GM21529 (cell line): ENCODE measurements around the gene NTRK2.

Source experiments
- ATAC-seq: cut with Tn5 transposase; IDR thresholded peaks from one replicate; pipeline ENCODE4 v1.9.1; 2021; ENCODE audit not compliant: unreplicated experiment

NTRK2 gene

DNA sequence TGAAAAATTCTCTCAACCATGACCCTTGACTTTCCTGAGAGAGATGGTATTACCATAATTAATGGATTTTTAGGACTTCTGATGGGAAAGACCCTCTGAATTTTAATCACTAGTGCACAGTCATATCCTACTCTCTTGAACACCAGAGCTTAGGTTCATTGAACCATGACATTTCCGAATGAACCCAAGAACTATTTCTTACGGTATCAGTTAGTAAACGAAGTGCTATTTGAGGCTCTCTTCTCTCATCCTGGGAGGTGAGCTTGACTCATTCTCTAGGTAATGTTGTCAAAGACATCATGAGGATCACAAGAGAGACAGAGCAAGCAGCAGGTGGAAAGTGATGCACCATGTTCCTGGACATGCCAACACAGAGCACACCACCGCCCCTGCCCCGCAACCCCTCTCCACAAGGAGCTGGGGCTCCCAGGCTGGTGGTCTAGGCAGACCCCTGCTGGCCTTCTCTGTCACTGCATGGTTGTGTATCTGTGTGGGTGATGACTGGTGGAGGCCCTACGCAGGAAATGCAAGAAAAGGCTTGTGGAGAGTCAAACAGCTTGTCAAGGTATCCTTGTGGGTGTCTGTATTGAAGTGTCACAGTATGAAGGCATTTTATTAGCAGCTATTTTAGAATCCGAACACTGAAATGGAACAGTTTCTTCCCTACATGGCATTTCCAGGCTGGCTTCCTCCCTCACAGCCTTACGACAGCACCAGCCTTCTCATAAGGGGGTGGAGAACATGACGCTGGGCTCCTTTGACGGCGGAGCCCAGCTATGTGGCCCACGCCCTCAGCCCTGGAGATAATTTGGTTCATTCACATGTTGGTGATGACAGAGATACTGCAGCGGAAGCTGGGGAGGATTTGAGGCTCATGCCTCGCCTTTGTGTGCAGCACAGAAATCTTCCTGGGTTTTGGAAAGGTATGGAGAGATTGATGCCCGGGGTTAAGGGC is 297.6 kb downstream of the NTRK2 start:
- ATAC-seq, result no peak

DNA sequence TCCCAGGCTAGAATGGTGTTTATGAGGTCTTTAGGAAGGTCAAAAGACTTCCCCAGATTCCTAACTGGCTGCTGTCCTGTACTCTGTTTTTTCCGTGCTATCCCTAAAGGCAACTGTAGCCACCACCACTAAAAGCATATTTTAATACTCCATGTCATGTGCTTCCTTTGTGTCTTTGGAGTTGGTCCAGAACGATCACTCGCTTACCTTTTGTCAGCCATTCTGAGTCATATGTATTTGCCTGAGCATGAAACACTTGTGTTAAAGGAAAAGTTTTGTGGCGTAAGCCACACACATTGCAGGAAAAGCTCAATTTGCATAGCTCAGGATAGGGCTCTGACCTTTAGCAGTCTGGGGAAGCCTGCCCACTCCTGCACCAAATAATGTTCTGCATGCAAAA is 299.6 kb downstream of the NTRK2 start:
- ATAC-seq, result no peak

DNA sequence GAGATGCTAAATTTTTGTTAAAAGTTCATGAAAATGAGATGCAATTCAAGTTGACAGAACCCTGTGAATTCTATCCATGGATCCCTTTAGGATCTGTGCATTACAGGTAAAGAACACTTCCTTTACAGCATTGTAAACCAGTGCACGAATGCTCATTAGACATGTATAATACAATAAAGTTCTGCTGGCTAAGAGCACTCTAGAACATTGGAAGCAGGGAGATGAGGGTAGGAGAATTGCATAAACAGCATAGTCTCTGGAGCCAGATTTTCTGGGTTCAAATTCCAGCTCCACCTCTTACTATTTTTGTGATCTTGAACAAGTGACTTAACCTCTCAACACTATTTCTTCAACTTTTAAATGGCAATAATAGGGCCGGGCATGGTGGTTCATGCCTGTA is 300.2 kb downstream of the NTRK2 start:
- ATAC-seq, result no peak

DNA sequence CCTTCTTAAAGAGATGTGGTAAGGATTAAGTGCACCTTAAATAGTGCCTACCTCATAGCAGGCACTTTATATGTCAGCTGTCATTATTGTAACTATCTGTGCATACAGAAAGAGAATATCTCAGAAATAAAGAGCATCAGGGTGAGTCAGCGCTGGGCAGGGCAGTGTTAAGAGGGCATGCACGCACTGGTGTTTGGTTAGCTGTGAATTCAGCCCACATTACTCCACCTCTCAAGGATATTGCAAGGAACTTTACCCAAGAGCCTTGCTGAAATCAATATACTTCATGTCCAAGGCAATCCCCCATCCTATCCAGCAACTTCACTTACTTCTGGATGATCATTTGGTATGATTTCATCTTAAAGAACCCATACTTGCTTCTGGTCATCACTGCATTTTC is 300.9 kb downstream of the NTRK2 start:
- no peak for ATAC-seq

DNA sequence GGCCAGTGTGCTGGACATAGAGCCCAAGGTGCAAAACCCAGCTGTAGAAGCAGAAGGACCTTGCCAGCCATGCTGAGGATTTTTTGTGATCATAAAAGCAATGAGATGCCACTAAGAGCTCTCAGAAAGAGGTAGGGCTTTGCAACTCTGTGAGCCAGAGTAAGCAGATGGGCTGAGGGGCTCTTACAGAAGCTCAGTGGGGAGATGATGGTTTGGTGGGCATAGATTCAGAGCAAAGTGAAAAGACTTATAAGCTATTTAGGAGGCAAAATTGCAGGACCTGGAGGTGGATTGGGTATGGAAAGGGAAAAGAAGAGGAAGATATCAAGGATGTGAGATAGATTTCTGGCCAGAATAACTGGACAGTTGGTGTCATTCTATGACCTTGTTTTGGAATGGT is 302.0 kb downstream of the NTRK2 start:
- ATAC-seq, result no peak

DNA sequence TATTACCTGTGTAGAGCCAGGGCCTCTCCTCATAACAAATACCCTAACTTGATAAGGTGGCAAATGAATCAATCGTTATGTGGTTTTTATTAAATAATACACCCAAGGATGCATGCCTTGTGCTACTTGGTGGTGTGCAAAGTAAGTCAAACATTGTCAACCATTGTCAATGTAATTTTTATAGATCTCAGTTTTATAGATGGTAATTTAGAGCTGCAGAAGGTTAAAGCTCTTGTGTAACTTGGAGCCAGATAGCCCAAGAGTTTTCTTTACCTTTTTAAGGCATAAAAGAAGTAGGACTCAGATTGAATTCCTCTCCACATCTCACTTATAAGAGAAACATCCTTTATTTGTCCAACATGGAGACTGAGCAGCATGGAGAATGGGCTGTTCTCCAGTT is 304.7 kb downstream of the NTRK2 start:
- ATAC-seq, result no peak

DNA sequence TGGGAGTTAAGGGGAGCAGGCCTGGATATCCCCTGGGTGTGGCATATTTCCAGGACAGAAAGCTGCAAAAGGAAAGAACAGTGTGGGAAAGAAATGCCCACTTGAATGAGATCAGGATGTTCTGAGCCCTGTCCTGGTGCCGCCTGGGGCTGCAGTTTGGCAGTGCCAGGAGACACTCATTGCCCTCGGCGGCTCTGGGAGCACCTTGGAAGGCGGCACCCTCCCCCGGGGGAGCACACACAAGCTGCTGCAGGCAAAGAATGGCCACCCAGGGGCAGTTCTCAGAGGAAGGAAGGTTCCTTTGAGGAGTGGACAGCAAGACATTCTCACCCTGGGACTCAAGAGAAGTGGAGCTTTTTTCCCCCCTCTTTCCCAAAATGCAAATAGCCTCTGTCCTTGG is 305.3 kb downstream of the NTRK2 start:
- no peak for ATAC-seq

DNA sequence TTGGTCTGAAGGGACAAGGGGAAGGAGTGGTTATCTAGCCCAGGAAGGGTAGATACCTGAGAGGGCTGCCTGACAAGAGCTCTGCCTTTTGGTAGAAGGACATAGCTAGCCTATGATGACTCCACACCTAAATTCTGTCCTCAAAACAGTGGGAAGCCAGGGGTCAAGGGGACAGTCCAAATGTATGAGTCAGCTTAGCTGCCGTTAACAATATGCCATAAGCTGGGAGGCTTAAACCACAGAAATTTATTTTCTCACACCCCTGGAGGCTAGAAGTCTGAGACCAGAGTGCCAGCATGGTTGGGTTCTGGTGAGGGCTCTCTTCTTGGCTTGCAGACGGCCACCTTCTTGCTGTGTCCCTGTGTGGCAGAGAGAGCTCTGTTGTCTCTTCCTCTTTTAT is 306.4 kb downstream of the NTRK2 start:
- ATAC-seq, result no peak

DNA sequence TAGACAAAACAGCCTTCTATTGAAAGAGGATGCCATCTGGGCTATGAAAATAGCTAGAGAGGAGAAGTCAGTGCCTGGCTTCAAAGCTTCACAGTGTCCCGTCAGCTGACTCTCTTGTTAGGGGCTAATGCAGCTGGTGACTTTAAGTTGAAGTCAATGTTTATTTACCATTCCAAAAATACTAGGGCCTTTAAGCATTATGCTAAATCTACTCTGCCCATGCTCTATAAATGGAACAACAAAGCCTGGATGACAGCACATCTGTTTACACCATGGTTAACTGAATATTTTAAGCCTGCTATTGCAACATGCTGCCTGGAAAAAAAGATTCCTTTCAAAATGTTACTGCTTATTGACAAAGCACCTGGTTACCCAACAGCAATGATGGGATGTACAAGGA is 309.1 kb downstream of the NTRK2 start:
- ATAC-seq, result no peak

DNA sequence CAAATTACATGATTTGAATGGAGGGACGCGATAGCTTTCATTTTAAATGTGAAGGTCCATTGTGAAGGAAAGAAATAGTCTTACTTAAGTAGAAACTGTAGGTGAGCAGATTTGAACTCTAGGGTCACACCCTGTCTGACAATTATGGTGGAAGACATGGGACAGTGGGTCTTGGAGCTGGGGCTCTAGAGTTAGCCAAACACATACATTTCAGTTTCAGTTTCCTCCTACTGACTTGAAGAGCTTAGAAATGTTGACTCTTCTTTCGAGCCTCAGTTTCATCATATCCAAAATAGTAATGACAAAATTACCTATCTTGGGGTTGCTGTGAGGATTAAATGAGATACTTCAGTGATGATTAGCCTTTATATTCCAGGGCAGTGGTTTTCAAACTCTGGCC is 314.2 kb downstream of the NTRK2 start:
- no peak for ATAC-seq

DNA sequence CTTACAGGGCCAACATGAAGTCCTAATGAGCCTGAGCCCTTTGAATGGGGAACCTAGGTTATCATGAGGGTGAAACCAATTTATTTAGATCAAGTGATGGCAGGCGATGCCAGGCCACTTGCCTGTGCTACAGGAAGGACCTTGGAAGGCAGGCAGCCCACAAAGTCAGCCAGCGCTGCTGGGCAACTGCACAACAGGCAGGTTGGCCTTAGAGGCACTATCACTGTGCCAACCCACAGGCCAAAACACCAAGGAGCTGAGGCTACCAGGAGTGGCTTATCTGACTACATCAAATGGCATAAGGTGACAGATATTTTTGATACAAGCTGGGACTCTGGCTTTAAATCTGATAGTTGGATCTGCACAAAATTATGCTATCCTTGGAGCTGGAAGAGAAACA is 319.1 kb downstream of the NTRK2 start:
- no peak for ATAC-seq

DNA sequence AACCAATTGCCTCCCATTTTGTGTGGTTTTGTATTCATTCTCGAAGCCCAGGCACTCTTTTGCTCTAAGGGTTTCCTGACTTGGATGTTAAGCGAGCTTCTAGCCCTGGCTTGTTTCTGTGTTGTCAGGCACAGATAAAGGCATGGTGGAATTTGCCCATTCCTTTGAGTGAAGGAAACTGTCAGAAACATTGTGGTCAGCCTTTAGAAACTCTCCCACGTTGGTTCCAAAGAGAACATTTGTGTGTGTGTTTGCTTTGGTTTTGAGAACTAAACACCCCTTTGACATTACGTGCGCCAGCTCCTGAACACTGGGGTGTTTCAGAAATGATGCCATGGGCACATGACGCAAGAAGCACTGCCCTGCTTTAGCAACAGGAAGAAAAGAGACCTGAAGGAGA is 320.9 kb downstream of the NTRK2 start:
- ATAC-seq, result no peak

DNA sequence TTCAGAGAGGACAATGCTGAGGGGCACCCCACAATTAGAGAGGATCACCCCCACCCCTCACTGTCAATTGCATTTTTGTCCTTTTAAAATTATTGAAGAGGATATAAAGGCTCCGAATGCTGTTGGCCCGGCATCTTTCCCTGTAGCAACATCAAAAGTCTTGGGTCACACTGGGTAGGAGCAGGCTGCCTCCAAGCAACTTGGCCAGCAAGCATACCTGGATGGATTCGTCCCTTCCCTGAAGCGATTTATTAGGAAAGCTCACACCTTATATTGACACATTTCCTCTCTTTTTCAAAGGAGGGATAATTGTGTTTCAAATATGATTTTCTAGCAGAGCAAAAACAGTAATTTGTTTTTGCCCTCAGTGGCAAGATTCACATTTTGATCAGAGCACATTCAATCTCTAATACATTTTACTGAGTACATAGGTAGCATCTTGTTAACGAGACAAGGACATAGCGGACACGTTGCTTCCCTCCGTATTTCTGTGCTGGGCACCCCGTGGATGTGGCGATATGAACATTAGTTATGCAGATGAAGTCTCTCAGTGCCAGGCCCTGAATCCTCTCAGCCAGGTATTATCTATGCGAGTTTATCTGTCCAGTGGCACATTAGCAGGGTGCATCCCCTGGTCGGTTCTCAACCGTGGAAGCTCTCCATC is 321.5 kb downstream of the NTRK2 start:
- no peak for ATAC-seq

DNA sequence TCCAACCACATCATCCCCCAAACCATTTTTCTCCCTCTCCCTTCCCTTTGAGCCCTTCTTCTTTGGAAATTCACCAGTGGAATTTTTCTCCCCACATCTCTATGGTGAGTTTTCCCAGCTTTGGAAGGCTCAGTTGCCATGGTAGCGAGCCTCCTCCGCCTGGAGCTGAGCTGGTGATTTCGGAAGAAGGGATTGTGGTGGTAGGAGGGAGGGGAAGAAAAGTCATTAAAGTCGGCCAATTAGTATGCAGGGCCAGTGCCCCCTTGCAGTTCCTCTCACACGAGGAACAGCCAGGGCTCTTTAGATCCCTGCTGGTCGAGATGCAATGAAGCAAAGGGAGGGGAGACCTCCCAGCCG is 322.0 kb downstream of the NTRK2 start:
- ATAC-seq, result no peak

DNA sequence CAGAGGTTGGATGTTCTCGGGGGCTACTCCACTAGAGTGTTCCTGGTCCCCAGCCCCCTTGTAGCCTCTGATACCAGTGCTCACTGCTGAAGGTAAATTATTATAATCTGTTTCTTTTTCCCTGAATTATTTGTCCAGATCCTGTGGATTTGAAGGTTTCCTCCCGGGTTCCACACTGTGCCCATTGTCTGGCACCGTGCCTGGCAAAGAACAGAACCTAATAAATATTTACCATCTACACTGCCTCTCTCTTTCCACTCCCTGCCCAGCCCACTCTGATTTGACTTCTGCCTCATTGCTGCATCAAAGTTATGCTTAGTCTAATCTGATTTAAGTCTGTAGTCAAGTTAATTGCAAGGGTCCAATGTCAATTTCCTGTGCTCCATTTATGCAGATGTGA is 322.9 kb downstream of the NTRK2 start:
- ATAC-seq, result no peak

DNA sequence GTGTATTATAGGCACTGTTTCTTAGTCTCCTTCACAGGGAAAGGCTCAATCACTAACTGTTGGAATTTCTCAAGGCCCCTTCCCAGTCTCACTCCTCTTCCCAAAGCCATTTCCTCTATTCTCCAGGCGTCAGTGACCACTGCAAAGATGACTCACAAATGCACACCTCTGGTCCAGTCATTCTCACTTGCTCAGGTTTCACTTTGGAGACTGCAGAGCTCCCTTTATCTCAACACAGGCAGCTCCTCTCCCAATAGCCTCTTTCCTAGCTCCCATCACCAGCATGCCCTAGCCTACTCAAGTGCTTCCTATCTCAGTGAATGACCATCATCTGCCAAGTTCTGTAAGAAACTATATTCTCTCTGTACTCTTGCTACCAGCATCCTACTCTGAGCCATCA is 323.6 kb downstream of the NTRK2 start:
- no peak for ATAC-seq

DNA sequence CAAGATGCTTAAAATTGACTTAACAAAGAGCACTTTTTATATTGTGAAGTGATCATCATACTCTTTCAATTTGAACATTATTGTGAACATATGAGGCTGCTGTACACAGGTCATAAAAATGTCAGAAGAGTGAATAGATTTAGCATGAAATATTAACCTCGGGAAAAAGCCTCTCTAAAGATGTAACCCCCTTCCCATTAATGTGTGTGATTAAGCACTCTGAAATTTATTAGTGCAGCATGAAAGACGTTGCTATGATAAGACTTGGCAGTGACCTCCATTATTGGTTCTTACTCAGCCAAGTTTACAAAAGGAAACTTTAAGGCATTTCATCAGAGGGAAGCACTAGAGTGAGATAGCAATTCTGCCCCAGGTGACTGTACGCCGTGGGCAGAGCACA is 326.5 kb downstream of the NTRK2 start:
- no peak for ATAC-seq

DNA sequence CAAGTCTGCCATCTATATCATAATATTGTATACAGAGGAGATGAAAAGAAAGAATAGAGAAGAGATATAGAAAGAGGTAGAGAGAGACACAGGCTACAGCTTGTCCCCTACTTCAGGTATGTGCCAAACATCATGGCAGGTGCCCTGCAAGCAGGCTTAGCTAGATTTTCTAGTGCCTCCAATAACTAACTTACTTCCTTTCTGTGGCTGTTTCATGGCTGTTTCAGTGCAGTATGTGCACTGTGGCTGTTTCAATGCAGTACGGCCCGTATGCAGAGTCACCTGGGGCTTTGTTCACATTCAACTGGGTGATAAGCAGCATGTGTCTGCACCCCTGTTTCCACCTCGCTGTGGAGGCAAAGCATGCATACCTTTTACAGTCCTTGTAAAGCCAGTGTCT is 327.2 kb downstream of the NTRK2 start:
- no peak for ATAC-seq

DNA sequence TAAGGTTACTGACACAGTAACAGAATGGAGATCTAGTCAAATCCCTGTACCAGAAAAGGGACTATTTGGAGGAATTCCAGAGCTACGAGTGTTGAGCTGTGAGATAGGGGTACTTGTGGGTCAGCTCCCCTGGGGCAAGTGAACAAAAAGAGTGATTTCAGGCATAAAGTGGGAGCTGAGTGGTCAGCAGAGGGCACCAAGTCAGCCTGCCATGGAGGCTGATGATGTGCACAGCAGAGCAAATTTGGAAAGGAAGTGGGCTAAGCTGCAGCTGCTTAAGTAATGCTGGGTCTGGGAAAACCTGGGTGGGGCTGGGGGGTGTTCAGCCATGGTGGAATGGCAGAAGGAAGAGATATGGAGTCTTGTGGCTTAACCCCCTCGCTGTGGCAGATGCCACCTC is 327.9 kb downstream of the NTRK2 start:
- no peak for ATAC-seq

DNA sequence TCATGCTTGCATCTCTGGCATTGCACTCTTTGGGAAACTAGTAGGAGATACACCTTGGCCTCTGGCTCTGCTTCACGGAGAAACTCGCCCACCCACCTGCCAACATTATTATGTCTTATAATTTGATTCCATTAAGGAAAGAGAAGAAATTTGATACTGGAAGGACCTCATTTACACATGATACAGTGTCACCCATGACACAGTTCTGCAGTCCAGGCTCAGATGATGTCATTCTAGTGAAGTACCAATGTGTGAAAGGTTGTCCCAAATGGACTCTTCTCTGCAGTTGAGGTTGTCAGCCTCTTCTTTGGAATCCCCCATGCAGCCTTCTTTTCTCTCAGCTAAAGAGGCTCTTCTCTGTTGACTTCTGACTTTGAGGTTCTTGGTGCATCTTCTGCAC is 329.1 kb downstream of the NTRK2 start:
- ATAC-seq, result no peak

DNA sequence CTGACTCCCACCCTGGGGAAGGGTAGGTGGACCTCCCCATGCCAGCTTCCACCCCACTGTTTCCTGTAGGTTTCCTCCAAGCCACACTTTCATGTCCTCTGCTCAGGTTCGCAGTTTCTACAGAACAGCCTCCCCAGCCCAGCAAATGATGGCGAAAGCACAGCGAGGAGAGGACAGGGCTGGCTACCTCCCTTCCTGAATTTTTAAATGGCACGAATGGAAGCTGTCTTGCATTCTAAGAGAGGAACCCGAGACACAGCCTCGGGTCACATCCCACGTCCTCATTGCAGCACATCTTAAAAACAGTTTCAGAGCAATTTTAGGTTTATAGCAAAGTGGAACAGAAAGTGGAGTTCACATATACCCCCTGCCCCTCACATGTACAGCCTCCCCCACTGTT is 330.3 kb downstream of the NTRK2 start:
- no peak for ATAC-seq

DNA sequence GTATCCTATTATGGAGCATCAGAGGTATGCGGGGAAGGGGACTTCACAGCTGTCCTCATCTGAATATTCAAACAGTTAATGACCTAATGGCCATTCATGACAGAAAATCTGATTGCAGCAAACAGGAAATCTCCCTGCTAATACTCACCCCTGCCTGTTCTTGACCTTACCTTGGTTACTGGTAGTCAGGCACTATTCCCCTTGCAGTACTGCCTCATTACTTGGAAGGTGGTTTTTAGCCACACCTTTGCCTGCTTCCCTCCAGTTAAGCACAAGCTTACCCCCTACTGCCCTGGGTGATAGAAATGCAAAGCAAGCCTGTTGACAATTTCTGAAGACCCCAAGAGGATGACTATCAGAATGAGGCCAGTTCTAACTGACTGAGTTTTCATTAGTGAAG is 332.4 kb downstream of the NTRK2 start:
- no peak for ATAC-seq
